ENCODE measurements around the gene RAPGEF2.
"Not testable (repeated sequence)": the region's sequence is repeated elsewhere in the genome, so short reads cannot be mapped to it uniquely, and the experiment has no call there.

DNA sequence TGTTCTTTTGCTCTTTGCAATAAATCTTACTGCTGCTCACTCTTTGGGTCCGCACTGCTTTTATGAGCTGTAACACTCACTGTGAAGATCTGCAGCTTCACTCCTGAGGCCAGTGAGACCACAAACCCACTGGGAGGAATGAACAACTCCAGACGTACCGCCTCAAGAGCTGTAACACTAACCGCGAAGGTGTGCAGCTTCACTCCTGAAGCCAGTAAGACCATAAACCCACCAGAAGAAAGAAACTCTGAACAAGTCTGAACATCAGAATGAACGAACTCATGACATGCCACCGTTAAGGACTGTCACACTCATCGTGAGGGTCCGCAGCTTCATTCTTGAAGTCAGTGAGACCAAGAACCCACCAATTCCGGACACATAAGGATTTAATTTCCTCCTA lies 276.2 kb downstream of the RAPGEF2 start:
- TF ChIP-seq, protein P1, sequence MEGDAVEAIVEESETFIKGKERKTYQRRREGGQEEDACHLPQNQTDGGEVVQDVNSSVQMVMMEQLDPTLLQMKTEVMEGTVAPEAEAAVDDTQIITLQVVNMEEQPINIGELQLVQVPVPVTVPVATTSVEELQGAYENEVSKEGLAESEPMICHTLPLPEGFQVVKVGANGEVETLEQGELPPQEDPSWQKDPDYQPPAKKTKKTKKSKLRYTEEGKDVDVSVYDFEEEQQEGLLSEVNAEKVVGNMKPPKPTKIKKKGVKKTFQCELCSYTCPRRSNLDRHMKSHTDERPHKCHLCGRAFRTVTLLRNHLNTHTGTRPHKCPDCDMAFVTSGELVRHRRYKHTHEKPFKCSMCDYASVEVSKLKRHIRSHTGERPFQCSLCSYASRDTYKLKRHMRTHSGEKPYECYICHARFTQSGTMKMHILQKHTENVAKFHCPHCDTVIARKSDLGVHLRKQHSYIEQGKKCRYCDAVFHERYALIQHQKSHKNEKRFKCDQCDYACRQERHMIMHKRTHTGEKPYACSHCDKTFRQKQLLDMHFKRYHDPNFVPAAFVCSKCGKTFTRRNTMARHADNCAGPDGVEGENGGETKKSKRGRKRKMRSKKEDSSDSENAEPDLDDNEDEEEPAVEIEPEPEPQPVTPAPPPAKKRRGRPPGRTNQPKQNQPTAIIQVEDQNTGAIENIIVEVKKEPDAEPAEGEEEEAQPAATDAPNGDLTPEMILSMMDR (IDR thresholded peaks at IDR 0.05; ENCODE audit: insufficient read depth, low read length, poor library complexity, severe bottlenecking), result not testable (repeated sequence)
- not testable (repeated sequence) for TF ChIP-seq EZH2phosphoT487 (conservative IDR thresholded peaks at IDR 0.05; ENCODE audit: low read length)
